Measurements from ENCODE around the gene CCDC38. TPM values are rescaled to one million over a fixed set of nuclear protein-coding genes. Genes with fewer than 3 reads are reported as not detected.

The CCDC38 gene
- total RNA-seq, 1 donor from 2014 or later, result not detected

DNA sequence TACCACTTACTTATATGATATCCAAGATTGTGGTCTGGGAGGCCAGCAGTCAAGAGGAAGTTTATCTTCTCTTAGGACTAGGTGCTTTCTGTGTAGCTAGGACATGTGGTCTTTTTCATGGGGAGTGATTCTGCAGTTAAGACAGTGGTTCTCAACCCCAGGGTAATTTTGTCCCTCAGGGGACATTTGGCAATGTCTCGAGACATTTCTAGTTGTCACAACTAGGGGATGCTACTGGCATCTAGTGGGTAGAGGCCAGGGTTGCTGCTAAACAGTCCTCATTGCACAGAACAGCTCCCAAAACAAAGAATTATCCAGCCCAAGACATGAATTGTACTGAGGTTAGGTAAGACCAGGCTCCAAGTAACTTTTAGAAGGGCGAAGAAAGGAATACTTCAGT lies 20.7 kb upstream of the CCDC38 start:
- Histone ChIP-seq H3K4me3 (ENCODE audit: low read length in 3 of 3) (no peak overlapping the region), H3K4me1 (ENCODE audit: control insufficient read depth in 3 of 3, insufficient read depth in 3 of 3, low read length in 3 of 3) (no peaks in the 10 kb centered on the region), H3K27me3 (ENCODE audit: control insufficient read depth in 3 of 3, insufficient read depth in 3 of 3, low read length in 3 of 3) (no peaks in the 10 kb centered on the region), H3K9ac (ENCODE audit: low read depth in 1 of 3, low read length in 3 of 3) (no peak overlapping the region), H3K9me3 (ENCODE audit: control insufficient read depth in 3 of 3, low read length in 3 of 3) (no peaks in the 10 kb centered on the region), H3K27ac (ENCODE audit: low read depth, low read length) (no peak overlapping the region), H3K36me3 (ENCODE audit: control insufficient read depth in 3 of 3, insufficient read depth in 3 of 3, low read length in 3 of 3) (peaks cover 0 to 4% (median 3%) of the 10 kb centered on the region in 3 donors)

- H3K27ac ChIP-seq (ENCODE audit: low read depth, low read length), result no peak overlapping the region
- no peaks in the 10 kb centered on the region for H3K4me1 ChIP-seq (ENCODE audit: control insufficient read depth in 3 of 3, insufficient read depth in 3 of 3, low read length in 3 of 3)
- peaks cover 0 to 4% (median 3%) of the 10 kb centered on the region in 3 donors for H3K36me3 ChIP-seq (ENCODE audit: control insufficient read depth in 3 of 3, insufficient read depth in 3 of 3, low read length in 3 of 3)
- no peak overlapping the region for H3K9ac ChIP-seq (ENCODE audit: low read depth in 1 of 3, low read length in 3 of 3)
- no peak overlapping the region for H3K4me3 ChIP-seq (ENCODE audit: low read length in 3 of 3)
- no peaks in the 10 kb centered on the region for H3K9me3 ChIP-seq (ENCODE audit: control insufficient read depth in 3 of 3, low read length in 3 of 3)
- H3K27me3 ChIP-seq (ENCODE audit: control insufficient read depth in 3 of 3, insufficient read depth in 3 of 3, low read length in 3 of 3), result no peaks in the 10 kb centered on the region
Measured at GRCh38 chr12:95962222-95962621, 19.8 kb upstream of the CCDC38 start.

GRCh38 chr12:95960241-95960640 lies 17.8 kb upstream of the CCDC38 start:
- Histone ChIP-seq H3K27ac (ENCODE audit: low read depth, low read length) (no peak overlapping the region), H3K4me1 (ENCODE audit: control insufficient read depth in 3 of 3, insufficient read depth in 3 of 3, low read length in 3 of 3) (no peaks in the 10 kb centered on the region), H3K36me3 (ENCODE audit: control insufficient read depth in 3 of 3, insufficient read depth in 3 of 3, low read length in 3 of 3) (no peaks in the 10 kb centered on the region), H3K9me3 (ENCODE audit: control insufficient read depth in 3 of 3, low read length in 3 of 3) (no peaks in the 10 kb centered on the region), H3K4me3 (ENCODE audit: low read length in 3 of 3) (no peak overlapping the region), H3K9ac (ENCODE audit: low read depth in 1 of 3, low read length in 3 of 3) (no peak overlapping the region), H3K27me3 (ENCODE audit: control insufficient read depth in 3 of 3, insufficient read depth in 3 of 3, low read length in 3 of 3) (peaks cover 0 to 4% (median 0%) of the 10 kb centered on the region in 3 donors)

- H3K4me1 ChIP-seq (ENCODE audit: control insufficient read depth in 3 of 3, insufficient read depth in 3 of 3, low read length in 3 of 3), result no peaks in the 10 kb centered on the region
- no peak overlapping the region for H3K27ac ChIP-seq (ENCODE audit: low read depth, low read length)
- H3K4me3 ChIP-seq (ENCODE audit: low read length in 3 of 3), result no peak overlapping the region
- H3K9me3 ChIP-seq (ENCODE audit: control insufficient read depth in 3 of 3, low read length in 3 of 3), result no peaks in the 10 kb centered on the region
- H3K27me3 ChIP-seq (ENCODE audit: control insufficient read depth in 3 of 3, insufficient read depth in 3 of 3, low read length in 3 of 3), result peaks cover 0 to 4% (median 0%) of the 10 kb centered on the region in 3 donors
- H3K9ac ChIP-seq (ENCODE audit: low read depth in 1 of 3, low read length in 3 of 3), result no peak overlapping the region
- no peaks in the 10 kb centered on the region for H3K36me3 ChIP-seq (ENCODE audit: control insufficient read depth in 3 of 3, insufficient read depth in 3 of 3, low read length in 3 of 3)
Measured at GRCh38 chr12:95959107-95959506, 16.7 kb upstream of the CCDC38 start.

DNA sequence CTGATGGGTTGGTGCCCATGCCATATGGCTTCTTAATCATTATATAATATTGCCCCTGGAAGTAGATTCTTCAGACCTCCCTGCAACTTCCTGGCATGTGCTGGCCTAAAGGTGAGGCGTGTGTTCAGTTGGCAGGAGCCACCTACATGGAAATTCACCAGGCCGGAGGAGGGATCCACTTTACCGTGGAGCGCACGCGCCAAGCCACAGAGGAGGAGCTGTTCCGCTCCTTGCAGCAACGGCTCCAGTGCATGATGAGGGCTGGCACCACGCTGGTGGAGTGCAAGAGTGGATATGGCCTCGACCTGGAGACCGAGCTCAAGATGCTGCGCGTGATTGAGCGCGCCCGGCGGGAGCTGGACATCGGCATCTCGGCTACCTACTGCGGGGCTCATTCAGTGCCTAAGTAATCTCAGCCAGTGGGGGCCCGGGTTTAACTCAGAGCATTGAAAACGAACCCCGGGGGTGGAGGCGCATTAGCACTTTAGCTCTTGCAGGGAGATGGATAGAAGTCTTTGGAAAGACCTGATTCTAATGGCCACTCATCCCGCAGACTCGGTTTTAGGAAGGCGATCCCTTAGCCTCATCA lies 14.2 kb upstream of the CCDC38 start:
- peaks cover 0 to 4% (median 0%) of the 10 kb centered on the region in 3 donors for H3K27me3 ChIP-seq (ENCODE audit: control insufficient read depth in 3 of 3, insufficient read depth in 3 of 3, low read length in 3 of 3)
- no peaks in the 10 kb centered on the region for H3K4me1 ChIP-seq (ENCODE audit: control insufficient read depth in 3 of 3, insufficient read depth in 3 of 3, low read length in 3 of 3)
- no peak overlapping the region for H3K4me3 ChIP-seq (ENCODE audit: low read length in 3 of 3)
- H3K36me3 ChIP-seq (ENCODE audit: control insufficient read depth in 3 of 3, insufficient read depth in 3 of 3, low read length in 3 of 3), result no peaks in the 10 kb centered on the region
- no peaks in the 10 kb centered on the region for H3K9me3 ChIP-seq (ENCODE audit: control insufficient read depth in 3 of 3, low read length in 3 of 3)
- H3K27ac ChIP-seq (ENCODE audit: low read depth, low read length), result no peak overlapping the region
- no peak overlapping the region for H3K9ac ChIP-seq (ENCODE audit: low read depth in 1 of 3, low read length in 3 of 3)

DNA sequence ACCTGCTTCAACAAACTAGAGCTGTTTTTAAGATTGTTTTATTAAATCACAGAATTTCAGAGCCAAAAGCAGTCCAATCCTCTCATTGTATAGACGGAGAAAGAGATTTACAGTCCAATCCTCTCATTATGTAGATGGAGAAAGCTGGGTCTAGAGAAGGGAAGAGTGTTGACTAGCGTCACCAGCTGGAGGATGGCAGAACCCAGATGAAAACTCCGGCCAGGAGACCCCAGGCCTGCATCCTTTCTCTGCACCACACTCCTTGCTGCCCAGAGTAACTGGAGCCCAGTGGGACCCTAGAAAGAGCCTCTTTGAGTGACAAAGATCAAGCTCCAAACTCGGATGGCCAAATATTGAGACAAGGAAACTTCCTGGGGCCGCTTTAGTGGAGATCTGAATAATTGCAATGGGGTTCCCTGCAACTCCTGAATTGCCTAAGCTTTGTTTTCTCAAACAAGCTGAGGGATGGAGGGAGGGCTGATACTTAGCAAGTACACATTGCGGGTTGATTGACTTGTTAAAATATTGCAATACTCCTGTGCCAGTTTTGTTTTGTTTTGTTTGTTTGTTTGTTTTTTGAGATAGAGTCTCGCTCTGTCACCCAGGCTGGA lies 13.2 kb upstream of the CCDC38 start:
- no peaks in the 10 kb centered on the region for H3K4me1 ChIP-seq (ENCODE audit: control insufficient read depth in 3 of 3, insufficient read depth in 3 of 3, low read length in 3 of 3)
- H3K27ac ChIP-seq (ENCODE audit: low read depth, low read length), result no peak overlapping the region
- H3K4me3 ChIP-seq (ENCODE audit: low read length in 3 of 3), result no peak overlapping the region
- no peaks in the 10 kb centered on the region for H3K9me3 ChIP-seq (ENCODE audit: control insufficient read depth in 3 of 3, low read length in 3 of 3)
- H3K9ac ChIP-seq (ENCODE audit: low read depth in 1 of 3, low read length in 3 of 3), result no peak overlapping the region
- H3K36me3 ChIP-seq (ENCODE audit: control insufficient read depth in 3 of 3, insufficient read depth in 3 of 3, low read length in 3 of 3), result no peaks in the 10 kb centered on the region
- H3K27me3 ChIP-seq (ENCODE audit: control insufficient read depth in 3 of 3, insufficient read depth in 3 of 3, low read length in 3 of 3), result peaks cover 0 to 4% (median 0%) of the 10 kb centered on the region in 3 donors

DNA sequence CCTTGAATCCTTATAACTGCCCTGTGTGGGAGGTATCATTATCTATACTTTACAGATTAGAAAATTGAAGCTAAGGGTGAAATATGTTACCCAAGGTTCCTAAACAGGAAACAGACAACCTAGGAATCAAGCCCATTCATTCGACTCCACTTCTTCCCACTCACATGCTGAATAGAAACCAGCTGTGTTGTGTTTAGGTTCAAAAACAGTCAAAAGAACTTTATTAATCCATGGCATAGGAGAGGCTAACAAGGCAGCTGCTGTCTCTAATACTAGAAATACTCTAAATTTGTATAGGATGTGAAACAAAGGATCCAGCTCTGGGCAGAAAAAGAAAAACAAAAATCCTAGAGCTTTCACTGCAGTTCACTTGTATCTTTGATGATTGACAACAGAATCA lies 10.6 kb upstream of the CCDC38 start:
- Histone ChIP-seq H3K27me3 (ENCODE audit: control insufficient read depth in 3 of 3, insufficient read depth in 3 of 3, low read length in 3 of 3) (peaks cover 0 to 4% (median 0%) of the 10 kb centered on the region in 3 donors), H3K9me3 (ENCODE audit: control insufficient read depth in 3 of 3, low read length in 3 of 3) (no peaks in the 10 kb centered on the region), H3K4me1 (ENCODE audit: control insufficient read depth in 3 of 3, insufficient read depth in 3 of 3, low read length in 3 of 3) (no peaks in the 10 kb centered on the region), H3K27ac (ENCODE audit: low read depth, low read length) (no peak overlapping the region), H3K36me3 (ENCODE audit: control insufficient read depth in 3 of 3, insufficient read depth in 3 of 3, low read length in 3 of 3) (no peaks in the 10 kb centered on the region), H3K4me3 (ENCODE audit: low read length in 3 of 3) (no peak overlapping the region), H3K9ac (ENCODE audit: low read depth in 1 of 3, low read length in 3 of 3) (no peak overlapping the region)

- Histone ChIP-seq H3K4me1 (ENCODE audit: control insufficient read depth in 3 of 3, insufficient read depth in 3 of 3, low read length in 3 of 3) (no peaks in the 10 kb centered on the region), H3K4me3 (ENCODE audit: low read length in 3 of 3) (no peak overlapping the region), H3K27ac (ENCODE audit: low read depth, low read length) (no peak overlapping the region), H3K36me3 (ENCODE audit: control insufficient read depth in 3 of 3, insufficient read depth in 3 of 3, low read length in 3 of 3) (no peaks in the 10 kb centered on the region), H3K27me3 (ENCODE audit: control insufficient read depth in 3 of 3, insufficient read depth in 3 of 3, low read length in 3 of 3) (peaks cover 0 to under 1% (median 0%) of the 10 kb centered on the region in 3 donors), H3K9me3 (ENCODE audit: control insufficient read depth in 3 of 3, low read length in 3 of 3) (no peaks in the 10 kb centered on the region), H3K9ac (ENCODE audit: low read depth in 1 of 3, low read length in 3 of 3) (no peak overlapping the region)
Measured at GRCh38 chr12:95951515-95951914, 9.1 kb upstream of the CCDC38 start.

DNA sequence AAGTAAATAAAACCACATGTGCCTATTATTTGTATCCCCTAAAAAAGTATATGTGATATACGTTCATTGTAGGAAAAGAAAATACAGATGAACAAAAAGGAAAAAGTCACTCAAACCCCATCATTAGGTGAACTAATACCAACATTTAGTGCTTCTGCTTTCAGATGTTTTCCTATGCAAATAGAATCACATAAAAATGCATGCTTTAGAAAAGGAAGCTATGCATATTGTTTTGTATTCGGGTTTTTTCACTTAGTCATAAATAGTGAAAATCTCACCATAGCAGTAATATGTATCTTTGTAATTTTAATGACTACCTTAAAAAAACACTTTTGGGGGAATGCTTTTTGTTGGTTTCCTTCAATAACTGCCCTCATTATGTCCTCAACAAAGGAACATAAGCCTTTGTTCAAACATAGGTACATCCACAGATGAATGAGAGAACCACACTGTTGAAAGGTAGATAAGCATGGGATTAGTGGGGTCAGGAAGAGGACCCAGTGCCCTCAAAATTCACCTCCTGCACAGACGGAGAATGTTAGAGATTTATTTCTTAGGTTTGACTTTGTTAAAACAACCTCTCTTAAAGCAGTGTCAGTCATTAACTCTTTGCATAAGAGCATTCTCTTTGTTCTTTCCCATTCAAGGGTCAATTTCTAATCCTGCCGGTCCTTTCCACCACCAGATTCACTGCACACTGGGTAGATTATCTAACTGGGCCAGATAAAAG lies 7.2 kb upstream of the CCDC38 start:
- Histone ChIP-seq H3K9ac (ENCODE audit: low read depth in 1 of 3, low read length in 3 of 3) (no peak overlapping the region), H3K9me3 (ENCODE audit: control insufficient read depth in 3 of 3, low read length in 3 of 3) (no peaks in the 10 kb centered on the region), H3K27me3 (ENCODE audit: control insufficient read depth in 3 of 3, insufficient read depth in 3 of 3, low read length in 3 of 3) (no peaks in the 10 kb centered on the region), H3K36me3 (ENCODE audit: control insufficient read depth in 3 of 3, insufficient read depth in 3 of 3, low read length in 3 of 3) (no peaks in the 10 kb centered on the region), H3K4me3 (ENCODE audit: low read length in 3 of 3) (no peak overlapping the region), H3K27ac (ENCODE audit: low read depth, low read length) (no peak overlapping the region), H3K4me1 (ENCODE audit: control insufficient read depth in 3 of 3, insufficient read depth in 3 of 3, low read length in 3 of 3) (no peaks in the 10 kb centered on the region)

DNA sequence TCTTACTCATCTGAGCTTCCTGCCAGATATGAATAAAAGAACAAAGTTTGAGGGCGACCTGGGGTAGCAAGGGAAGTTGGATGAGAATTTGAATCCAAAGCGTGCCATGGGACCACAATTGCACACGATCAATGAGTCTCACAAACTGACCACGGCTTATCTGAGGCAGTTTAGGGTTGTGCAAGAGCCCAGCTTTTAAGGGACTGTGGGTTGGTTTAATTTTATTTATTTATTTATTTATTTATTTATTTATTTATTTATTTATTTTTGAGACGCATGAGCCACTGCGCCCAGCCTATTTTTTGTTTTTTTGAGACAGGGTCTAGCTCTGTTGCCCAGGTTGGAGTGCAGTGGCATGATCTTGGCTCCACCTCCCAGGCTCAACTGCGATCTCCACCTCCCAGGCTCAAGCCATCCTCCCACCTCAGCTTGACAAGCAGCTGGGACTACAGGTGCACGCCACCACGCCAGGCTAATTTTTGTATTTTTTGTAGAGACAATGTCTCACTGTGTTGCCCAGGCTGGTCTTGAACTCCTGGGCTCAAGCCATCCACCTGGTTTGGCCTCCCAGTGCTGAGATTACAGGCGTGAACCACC lies 1.8 kb upstream of the CCDC38 start:
- Histone ChIP-seq H3K4me3 (ENCODE audit: low read length in 3 of 3) (no peak overlapping the region), H3K27me3 (ENCODE audit: control insufficient read depth in 3 of 3, insufficient read depth in 3 of 3, low read length in 3 of 3) (no peaks in the 10 kb centered on the region), H3K36me3 (ENCODE audit: control insufficient read depth in 3 of 3, insufficient read depth in 3 of 3, low read length in 3 of 3) (no peaks in the 10 kb centered on the region), H3K9me3 (ENCODE audit: control insufficient read depth in 3 of 3, low read length in 3 of 3) (no peaks in the 10 kb centered on the region), H3K9ac (ENCODE audit: low read depth in 1 of 3, low read length in 3 of 3) (peak overlapping the region in 1 of 3 donors; percentile 88), H3K4me1 (ENCODE audit: control insufficient read depth in 3 of 3, insufficient read depth in 3 of 3, low read length in 3 of 3) (peaks cover 6 to 9% (median 6%) of the 10 kb centered on the region in 3 donors), H3K27ac (ENCODE audit: low read depth, low read length) (no peak overlapping the region)

All from skeletal muscle tissue (tissue), 4 donors.